Hepatocyte (in vitro differentiated cells): Measurements from ENCODE around the gene AIRE.

ENCODE experiments used
- CTCF ChIP-seq: fragments of 200-600 bp; sonication (generic); IDR thresholded peaks from 2 replicates; pipeline ENCODE4 v1.5.1; 2016; ENCODE audit warnings: antibody characterized with exemption, mild to moderate bottlenecking; ENCODE audit not compliant: poor library complexity
- EZH2 ChIP-seq: fragments of 200-600 bp; sonication (generic); IDR thresholded peaks from 2 replicates; pipeline ENCODE4 v1.6.1; 2016; ENCODE audit warnings: antibody characterized with exemption, mild to moderate bottlenecking, borderline replicate concordance
- EZH2phosphoT487 ChIP-seq: fragments of 200-600 bp; sonication (generic); IDR thresholded peaks from one replicate; pipeline ENCODE4 v1.6.1; 2018; ENCODE audit warnings: antibody characterized with exemption, mild to moderate bottlenecking, low read depth, moderate library complexity; ENCODE audit not compliant: unreplicated experiment, severe bottlenecking

DNA sequence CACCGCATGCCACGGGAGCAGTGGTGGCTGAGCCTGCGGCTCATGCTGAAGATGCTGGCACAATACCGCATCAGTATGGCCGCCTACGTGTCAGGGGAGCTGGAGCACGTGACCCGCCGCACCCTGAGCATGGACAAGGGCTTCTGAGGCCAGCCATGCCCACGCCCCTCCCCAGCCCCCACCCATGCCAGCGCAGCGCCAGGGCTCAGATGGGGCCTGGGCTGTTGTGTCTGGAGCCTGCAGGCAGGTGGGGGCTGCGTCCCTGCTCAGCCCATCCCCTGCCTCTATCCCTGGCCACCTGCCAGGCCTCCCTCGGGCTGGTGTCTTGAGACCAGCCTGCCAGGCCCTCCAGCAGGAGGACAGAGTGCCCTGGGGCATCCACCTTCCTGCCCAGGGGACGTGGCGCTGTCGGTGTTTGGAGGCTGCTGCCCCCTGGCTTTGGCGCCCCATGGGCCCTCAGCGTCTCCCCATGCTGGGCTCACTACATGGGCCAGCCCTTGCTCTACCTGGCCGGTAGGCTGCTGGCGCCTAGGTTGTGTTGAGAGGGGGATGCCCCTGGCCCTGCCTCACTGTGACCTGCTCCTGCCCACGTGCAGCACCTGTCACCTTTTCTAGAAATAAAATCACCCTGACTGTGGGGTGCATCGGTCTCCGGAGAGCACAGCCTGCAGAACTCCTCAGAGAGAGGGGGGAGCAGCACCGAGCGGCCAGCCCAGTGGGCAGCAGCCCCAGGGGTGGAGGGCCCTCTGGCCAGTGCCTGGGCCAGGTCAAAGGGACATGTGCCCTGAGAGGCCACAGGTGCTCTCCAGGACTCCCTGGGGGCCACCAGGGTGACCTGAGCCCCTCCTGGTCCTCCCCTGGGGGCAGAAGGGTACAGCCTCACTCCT, 41.3 kb downstream of the AIRE start:
- no peak for TF ChIP-seq CTCF
- no peak for TF ChIP-seq EZH2
- no peak for TF ChIP-seq EZH2phosphoT487
